NCI-H146 treated with DMSO at 0.1 percent for 48 hours (cell line): ENCODE measurements around the gene LRRC28.
"Not testable (repeated sequence)": the region's sequence is repeated elsewhere in the genome, so short reads cannot be mapped to it uniquely, and the experiment has no call there.

Experiments used
- DNase-seq: peaks from one replicate; lab custom pipeline; 2025; ENCODE audit not compliant: unreplicated experiment; lab: John Stamatoyannopoulos, UW

The LRRC28 gene

DNA sequence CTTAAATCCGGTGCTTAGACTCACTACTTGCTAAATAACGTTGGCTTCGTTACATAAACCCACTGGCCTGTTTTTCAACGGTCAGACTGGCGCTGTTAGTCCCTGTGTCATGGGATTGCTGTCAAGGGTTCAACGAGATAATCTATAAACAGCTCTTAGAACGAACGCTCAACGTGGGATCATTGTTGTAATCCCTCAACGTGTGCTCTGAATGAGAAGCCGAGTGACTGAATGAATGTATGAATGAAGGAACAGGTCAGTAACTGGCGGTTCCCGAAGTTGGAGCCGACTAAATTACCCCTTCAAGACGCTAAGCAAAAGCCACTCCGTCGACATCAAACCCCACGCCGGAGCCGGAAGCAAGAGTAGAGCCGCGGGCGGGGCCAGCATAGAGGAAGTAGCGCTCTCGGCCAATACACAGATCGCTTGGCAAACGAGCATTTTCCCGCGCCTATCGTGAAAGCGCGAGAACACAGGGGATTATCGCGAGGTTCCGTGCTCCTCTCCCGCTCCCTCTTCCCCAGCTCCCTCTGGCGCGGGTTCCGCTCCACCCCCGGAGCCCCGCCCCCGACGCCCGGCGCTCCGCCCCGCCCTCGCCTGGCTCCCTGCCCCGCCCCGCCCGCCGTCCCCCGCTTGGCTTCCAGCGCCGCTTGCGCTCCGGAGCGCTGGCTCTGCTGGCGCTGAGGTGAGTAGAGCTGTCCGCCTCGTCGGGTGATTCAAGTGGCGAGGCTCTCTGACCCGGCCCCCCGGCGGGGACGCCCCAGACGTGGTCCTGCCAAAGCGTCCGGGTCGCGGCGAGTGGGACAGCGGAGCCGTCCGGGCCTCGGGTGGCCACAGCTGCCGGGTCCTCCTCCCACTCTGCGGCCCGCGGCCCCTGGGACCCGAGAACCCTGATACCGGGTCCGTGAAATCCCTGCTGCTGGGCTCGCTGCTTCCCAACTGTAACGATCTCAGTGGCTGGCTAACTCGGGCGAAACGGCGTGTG is at the start of gene LRRC28:
LRRC28 (plus strand) TSS at position 625 of the 985 bp plus-strand sequence. CDS start 4,477 bp downstream, outside the sequence.
- DNase-seq, result peak; percentile 98

DNA sequence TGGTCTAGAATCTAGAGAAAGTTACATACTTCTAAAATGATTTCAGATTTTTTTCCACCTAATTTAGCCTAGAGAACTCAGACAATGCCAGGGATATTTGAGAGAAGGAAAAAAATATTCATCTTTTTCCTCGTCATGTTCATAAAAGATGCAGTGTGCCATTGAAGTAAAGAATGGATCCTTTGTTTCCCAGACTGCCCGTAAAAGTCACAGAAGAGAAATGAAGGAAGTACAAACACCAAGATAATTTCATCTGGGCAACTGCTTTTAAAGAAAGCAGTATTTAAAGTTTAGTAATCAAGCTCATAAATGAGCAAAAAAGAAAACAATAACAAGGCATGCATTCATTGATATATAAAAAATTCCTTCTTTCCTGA is 49.1 kb upstream of the LRRC28 start:
- no peak for DNase-seq

DNA sequence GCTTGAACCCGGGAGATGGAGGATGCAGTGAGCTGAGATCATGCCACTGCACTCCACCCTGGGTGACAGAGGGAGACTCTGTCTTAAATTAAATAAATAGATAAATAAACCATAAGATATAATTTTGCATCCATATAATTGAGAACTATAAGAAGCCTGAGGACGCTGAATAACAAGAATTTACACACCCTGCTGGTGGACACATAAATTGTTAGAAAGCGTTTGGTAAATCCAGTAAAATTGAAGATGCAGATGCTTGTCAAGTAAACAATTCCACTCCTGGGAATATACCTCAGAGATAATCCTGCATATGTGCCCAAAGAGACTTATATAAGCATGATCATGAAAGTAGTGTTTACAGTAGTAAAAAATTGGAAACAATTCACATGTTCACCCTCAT is 43.6 kb upstream of the LRRC28 start:
- DNase-seq, result no peak

DNA sequence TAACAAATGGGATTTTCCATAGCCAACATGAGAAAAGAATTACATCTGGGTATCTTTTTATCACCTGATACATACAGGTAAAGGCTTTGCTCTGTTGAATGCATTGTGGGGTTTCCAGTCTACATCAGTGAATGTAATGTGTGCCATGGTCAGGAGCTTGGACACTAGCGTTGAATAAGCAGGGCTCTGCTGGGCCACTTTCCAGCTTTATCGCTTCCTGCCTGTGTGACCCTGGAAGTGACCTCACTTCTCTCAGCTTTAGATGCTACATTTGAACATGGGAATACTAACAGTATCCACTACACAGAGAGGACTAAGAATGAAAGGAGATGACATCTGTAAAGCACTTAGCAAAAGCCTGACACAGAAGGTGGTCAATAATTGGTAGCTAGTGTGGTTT is 42.0 kb upstream of the LRRC28 start:
- no peak for DNase-seq

DNA sequence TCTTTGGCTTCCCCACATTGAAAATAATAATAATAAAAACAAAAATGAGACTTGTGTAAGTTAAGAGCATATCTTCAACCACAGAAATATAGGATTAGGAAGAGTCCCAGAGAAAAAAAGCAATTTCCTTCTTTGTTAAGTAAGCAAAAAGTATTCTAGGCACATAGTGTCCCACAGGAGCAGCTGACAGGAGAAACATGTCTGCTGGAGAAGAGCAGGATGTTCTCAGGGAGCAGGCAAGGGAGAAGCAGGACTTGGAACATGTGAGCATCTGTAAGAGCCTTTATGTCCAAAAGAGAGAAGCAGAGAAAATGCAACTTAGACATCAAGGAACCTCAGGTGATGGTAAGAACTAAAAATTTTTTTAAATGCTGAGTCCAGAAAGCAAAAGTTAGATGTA is 40.9 kb upstream of the LRRC28 start:
- DNase-seq, result no peak

DNA sequence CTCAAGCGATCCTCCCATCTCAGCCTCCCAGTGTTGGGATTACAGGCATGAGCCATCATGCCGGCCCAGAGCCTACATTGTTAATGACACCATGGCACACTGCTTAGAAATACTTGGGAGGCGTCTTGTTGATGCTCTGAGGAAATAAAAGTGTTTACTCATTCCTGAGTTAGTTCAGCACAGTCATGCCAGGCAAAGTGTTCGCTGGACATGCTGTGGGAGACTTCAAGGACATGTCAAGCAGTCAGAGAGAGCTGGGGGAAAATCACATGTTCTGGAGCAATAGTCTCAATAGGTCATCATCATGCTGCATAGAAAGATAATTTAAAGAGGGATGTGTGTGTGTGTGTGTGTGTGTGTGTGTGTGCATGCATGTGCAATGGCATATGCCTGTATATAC is 39.4 kb upstream of the LRRC28 start:
- no peak for DNase-seq

DNA sequence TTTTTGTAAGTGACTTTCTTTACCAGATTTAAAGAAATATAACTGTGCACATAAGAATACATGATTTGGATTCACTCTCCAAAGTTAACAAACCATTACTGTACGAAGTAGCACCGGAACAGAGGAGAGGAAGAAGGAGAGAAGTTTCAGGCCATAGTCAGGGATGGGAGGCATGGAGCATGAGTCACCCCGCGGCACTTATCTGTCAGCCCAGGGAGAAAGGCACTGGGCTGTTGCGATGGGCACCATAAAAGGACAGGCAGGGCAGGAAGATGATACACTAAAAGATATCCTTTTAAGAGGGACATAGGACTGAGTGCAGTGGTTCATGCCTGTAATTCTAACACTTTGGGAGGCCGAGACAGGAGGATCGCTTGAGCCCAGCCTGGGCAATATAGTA is 38.9 kb upstream of the LRRC28 start:
- DNase-seq, result no peak

DNA sequence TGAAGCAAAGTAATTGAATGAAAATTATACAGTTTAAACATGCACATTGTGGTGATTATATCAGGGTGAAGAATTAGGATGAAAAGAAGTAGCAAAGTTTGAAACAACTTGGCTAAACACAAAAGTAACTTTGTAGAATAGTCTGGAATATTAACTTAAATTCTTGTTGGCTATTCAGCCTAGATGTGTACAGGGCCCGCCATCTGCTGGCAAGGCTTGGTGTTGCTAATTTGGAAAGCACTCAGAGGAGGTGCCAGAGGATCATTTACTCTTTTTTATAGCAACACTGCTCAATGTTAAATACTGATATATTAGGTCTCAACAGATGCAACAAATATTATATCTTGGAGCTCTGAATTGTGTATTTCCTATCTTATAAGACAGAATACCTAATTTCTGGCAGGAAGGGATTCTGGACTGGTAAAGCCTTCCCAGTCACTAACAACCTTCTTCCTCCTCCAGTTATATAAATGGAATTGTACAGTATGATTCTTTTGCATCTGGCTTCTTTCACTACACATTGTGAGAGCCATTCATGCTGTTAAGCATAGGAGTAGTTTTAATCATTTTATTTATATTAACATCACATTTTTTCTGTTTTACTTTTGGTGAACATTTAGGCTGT is 38.0 kb upstream of the LRRC28 start:
- peak; percentile 46 for DNase-seq

DNA sequence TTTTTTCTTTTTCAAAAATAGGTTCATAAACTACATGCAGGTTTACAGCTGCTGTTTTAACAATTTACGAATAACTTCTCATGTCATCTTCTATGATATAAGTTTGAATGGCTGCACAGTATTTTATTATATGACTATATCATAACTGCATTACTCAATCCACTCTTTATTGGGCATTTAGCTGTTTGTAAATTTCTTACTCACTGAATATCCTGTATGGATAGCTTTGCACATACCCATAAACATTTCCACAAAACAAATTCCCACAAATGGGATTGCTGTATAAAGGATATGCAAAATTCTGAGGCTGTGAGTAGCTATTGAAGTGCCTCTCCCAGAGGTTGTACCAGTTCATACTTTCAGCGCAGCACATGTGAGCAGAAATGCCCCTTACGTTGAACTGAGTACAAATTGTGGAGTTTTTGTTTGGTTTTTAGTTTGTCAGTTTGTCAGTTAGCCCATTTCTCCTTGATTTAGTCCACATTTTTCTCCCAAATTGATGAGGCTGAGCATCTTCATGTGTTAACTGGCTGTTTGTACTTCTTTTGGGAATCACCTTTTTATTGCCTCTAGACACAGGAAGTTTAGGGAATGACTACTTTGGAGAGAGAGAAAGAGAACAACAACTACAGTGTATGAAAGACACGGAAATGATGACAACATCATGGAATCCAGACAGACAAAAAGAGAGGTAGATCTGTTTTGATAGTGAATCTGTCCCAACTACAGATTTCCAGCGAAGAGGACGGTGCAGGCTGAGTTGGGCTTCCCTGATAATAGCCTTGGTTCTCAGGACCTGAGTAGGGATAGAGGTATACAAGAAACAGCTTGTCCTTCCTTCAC is 26.7 kb upstream of the LRRC28 start:
- no peak for DNase-seq

DNA sequence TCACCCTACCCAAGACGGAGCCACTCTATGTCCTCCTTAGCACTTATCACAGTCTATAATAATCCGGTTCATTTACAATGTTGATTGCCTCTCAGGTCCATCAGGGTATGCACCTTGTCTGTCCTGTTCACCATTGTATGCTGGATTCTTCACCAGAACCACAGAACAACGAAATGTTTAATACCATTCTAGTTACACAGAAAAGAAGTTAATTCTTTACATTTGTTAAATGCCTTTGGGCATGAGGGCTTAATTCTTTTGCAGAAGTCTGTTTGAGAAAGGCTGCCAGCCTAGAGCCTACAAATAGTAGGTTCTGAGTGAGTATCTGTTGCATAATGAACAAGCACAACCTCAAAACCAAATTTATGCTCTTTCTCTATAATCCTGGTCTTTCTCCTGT is 24.5 kb upstream of the LRRC28 start:
- no peak for DNase-seq

DNA sequence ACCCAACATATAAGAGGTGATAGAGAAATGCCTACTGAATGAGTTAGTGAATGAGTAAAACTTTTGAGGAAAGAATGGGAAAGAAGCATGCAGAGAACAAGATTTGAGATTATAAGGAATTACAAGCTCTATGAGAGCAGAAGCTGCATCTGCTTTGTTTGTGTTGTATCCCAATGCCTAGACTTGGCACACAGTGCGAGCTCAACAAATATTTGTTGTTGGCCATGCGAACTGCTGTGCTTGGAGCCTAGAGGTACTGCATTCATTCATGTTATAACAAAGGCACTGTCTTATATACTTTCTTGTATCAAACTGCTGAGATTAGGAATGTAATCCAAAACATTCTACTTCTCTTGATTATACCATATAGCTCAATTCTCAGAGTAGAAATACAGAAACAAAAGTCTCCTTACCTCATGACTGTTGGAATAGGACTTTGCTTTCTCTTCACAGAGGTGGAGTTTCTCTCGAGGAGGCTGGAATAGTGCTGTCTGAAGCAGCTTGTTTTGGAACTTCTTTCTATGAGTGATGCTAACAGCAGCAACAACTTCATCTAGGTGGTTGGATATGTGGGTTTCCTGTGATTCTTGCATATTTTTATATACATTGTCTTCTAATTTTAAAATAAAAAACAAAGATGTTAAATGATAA is 23.0 kb upstream of the LRRC28 start:
- DNase-seq, result no peak

DNA sequence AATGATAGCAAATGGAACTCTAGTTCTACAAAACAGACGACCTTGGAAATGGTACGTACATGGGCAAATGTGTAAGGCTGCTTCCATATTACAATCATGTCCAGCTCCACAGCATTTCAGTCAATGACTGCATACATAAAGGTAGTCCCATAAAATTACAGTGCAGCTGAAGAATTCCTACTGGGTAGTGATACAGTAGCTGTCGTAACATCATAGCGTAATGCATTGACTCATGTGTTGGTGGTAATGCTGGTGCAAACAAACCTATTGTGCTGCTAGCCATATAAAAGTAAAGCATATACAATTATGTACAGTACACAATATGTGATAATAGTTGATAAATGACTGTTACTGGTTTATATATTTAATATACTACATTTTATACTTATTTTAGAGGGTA is 20.4 kb upstream of the LRRC28 start:
- DNase-seq, result no peak

DNA sequence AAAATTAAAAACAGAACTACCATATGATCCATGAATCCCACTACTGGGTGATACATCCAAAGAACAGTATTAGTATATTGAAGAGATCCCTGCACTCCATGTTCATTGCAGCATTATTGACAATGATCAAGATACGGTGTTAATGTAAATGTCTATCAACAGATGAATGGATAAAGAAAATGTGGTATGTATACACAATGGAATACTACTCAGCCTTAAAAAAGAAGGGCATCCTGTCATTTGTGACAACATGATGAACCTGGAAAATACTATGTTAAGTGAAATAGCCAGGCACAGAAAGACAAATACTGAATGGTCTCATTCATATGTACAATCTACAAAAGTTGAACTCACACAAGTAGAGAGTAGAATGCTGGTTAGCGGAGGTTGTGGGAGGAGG is 18.5 kb upstream of the LRRC28 start:
- no peak for DNase-seq

DNA sequence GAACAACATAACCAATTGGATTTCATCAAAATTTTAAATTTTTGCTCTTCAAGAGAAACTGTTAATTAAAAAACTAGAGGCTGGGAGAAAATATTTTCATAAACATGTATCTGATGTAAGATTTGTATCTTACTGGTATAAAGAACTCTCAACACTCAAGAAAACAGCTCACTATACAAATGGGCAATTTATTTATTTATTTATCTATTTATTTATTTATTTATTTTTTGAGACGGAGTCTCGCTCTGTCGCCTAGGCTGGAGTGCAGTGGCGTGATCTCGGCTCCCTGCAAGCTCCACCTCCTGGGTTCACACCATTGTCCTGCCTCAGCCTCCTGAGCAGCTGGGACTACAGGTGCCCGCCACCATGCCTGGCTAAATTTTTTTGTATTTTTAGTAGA is 17.1 kb upstream of the LRRC28 start:
- not testable (repeated sequence) for DNase-seq

DNA sequence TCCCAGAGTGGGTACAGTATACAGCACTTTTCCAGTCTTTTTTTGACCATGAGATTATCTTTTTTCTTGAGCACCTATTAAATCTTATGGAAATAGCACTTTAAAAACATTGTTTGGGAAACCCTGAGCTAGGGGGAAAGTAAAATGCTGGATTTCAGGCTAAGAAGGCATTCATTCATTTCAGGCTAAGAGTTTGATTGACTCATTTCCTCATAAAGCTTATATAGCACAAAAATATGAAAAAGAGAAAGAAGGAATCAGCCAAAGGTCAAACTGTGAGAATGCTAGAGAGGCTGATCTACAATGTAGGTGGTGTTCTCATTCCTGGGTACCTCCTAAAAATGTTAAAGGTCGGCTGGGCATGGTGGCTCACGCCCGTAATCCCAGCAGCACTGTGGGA is 12.4 kb upstream of the LRRC28 start:
- DNase-seq, result no peak

DNA sequence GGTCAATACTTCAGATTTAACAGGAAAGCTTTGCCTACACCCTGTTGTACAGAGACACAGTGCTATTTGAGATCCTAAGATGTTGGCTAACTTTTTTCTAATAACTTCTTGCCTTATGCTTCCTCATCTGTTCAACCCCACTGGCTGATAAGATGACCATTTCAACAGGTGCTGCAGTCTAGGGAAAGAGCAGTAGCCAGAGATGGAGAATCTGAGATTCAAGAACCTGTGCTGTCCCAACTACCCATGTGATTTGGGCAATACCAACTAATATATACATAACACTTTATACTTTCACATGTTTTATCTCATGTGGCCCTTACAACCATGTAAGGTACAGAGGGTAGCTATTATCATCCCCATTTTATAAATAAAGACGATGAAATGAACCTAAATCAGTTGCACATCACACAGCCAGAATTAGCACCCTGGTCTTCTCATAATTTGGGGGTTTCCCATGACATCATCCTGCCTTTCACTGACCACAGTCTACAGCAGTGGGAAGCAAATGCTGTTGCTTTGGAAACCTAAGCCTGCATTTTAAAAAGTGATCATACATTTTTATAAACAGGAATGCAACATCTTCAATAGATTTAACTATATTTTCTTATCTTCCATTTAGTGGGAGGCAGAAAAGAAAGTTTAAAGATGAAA is 11.6 kb upstream of the LRRC28 start:
- no peak for DNase-seq

DNA sequence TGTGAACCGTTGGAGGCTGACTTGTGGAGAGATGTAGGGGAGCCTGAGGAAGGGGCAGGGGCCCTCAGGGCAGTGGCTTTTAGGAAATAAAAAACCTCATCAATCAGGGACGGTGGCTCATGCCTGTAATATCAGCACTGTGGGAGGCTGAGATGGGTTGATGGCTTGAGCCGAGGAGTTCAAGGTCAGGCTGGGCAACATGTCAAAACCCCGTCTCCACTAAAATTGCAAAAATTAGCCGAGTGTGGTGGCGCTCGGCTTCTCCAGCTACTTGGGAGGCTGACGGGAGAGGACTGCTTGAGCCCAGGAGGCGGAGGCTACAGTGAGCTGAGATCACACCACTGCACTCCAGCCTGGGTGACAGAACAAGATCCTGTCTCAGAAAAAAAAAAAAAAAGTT is 9.5 kb upstream of the LRRC28 start:
- no peak for DNase-seq

DNA sequence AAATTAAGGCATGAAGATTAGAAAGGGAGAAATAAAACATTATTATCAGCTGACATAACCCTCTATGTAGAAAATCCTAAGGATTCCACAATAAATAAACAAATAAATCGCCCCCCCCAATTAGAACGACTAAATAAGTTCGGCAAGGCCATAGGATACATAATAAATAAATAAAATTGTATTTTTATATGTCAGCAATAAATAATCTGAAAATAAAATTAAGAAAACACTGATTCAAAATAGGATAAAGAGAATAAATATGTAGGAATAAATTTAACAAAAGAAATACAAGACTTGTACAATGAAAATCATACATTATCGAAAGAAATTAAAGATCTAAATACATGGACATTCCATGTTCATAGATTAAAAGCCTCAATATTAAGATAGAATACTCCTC is 7.0 kb upstream of the LRRC28 start:
- DNase-seq, result no peak

DNA sequence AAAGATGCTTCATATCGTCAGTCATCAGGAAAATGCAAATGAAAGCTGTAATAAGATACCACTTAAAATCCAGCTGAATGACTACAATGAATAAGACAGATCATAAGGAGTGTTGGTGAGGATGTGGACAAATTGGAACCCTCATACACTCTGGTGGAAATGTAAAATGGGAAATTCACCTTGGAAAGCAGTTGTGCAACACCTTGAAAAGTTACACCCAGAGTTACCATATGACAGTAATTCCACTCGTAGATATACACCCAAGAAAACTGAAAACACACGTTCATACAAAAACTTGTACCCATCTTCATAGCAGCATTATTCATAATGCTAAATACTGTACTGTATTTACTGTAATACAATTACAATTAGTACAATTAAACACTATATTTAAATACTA is 4.2 kb upstream of the LRRC28 start:
- no peak for DNase-seq

DNA sequence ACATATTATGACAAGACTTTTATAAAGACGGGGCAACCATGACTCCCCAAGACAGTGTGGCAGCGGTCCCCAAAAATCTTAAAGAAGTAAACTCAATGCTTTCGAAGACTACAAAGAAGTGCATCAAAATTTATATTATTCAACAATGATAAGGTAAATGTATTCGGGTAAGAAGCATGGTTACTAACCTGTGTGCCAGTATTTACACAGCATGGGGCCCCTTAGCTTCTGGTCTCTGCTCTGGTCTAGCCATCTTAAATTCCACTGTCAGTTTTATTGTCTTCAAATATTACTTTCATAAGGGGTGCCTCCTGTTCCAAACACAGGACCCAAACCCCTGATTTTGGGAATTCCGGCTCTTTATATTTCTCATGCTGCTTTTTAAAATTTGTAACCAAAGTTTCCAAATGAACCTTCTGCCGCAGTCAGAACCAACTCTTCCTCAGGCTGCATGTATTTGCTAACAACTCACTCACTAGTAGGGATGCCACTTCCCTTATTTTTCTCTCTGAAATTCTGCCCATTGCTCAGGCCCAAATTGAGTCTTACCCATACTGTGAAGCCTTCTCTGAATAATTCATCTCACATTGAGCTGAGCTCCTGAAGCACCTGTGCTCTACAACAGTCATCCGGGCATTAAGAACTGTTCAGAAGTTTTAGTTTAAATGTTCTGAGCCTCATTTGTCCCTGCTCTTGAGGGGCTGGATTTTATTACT is 3.1 kb upstream of the LRRC28 start:
- DNase-seq, result no peak
